Measurements from ENCODE around the gene C1QTNF6. TPM values are rescaled to one million over a fixed set of nuclear protein-coding genes. Genes with fewer than 3 reads are reported as not detected.

Gene C1QTNF6
- total and polyA plus RNA-seq, 4 donors = 3.1 to 4.5 (median 4.0) TPM

GRCh38 chr22:37148742-37149665 lies 39.0 kb downstream of the C1QTNF6 start (continued):
- TF ChIP-seq ZBTB33 (IDR thresholded peaks at IDR 0.05) (no peak), RAD21 (IDR thresholded peaks at IDR 0.05) (no peak), TAF1 (conservative IDR thresholded peaks at IDR 0.05) (no peak), HNF4G (IDR thresholded peaks at IDR 0.05) (no peak), JUND (IDR thresholded peaks at IDR 0.05) (no peak), YY1 (IDR thresholded peaks at IDR 0.05) (no peak)
- TF ChIP-seq, protein P1, sequence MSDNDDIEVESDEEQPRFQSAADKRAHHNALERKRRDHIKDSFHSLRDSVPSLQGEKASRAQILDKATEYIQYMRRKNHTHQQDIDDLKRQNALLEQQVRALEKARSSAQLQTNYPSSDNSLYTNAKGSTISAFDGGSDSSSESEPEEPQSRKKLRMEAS (IDR thresholded peaks at IDR 0.05) = no peak

- DNase-seq (ENCODE audit: low spot score) = no peak
- H3K4me1 ChIP-seq (ENCODE audit: control insufficient read depth in 4 of 4, insufficient read depth in 4 of 4, low read length in 3 of 4) = peaks cover 4 to 14% (median 6%) of the 10 kb centered on the region in 4 donors
- 72% methylated on average over 17 of the region's 17 CpGs for WGBS
- TF ChIP-seq CTCF (IDR thresholded peaks at IDR 0.05; ENCODE audit: low read depth, low read length, missing input control) = no peak
- no peak for TF ChIP-seq TAF1 (conservative IDR thresholded peaks at IDR 0.05)
- TF ChIP-seq, protein P2, sequence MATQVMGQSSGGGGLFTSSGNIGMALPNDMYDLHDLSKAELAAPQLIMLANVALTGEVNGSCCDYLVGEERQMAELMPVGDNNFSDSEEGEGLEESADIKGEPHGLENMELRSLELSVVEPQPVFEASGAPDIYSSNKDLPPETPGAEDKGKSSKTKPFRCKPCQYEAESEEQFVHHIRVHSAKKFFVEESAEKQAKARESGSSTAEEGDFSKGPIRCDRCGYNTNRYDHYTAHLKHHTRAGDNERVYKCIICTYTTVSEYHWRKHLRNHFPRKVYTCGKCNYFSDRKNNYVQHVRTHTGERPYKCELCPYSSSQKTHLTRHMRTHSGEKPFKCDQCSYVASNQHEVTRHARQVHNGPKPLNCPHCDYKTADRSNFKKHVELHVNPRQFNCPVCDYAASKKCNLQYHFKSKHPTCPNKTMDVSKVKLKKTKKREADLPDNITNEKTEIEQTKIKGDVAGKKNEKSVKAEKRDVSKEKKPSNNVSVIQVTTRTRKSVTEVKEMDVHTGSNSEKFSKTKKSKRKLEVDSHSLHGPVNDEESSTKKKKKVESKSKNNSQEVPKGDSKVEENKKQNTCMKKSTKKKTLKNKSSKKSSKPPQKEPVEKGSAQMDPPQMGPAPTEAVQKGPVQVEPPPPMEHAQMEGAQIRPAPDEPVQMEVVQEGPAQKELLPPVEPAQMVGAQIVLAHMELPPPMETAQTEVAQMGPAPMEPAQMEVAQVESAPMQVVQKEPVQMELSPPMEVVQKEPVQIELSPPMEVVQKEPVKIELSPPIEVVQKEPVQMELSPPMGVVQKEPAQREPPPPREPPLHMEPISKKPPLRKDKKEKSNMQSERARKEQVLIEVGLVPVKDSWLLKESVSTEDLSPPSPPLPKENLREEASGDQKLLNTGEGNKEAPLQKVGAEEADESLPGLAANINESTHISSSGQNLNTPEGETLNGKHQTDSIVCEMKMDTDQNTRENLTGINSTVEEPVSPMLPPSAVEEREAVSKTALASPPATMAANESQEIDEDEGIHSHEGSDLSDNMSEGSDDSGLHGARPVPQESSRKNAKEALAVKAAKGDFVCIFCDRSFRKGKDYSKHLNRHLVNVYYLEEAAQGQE (IDR thresholded peaks at IDR 0.05) = no peak
- TF ChIP-seq GABPA (IDR thresholded peaks at IDR 0.05 in 1 of 2, conservative IDR thresholded peaks at IDR 0.05 in 1 of 2) = no peak
- TF ChIP-seq YY1 (IDR thresholded peaks at IDR 0.05) = no peak
- TF ChIP-seq HNF4A (conservative IDR thresholded peaks at IDR 0.05) = no peak
- TF ChIP-seq HNF4G (IDR thresholded peaks at IDR 0.05) = no peak
- TF ChIP-seq RAD21 (IDR thresholded peaks at IDR 0.05) = no peak
- TF ChIP-seq NR2F2 (IDR thresholded peaks at IDR 0.05) = no peak
- TF ChIP-seq FOXA1 (IDR thresholded peaks at IDR 0.05) = no peak
- TF ChIP-seq EGR1 (IDR thresholded peaks at IDR 0.05; ENCODE audit: low read depth in 2 of 2) = no peak
- no peak for TF ChIP-seq JUND (IDR thresholded peaks at IDR 0.05)
- TF ChIP-seq, protein P1 (IDR thresholded peaks at IDR 0.05) = no peak
- TF ChIP-seq ZBTB33 (IDR thresholded peaks at IDR 0.05) = no peak
- no peak for TF ChIP-seq ATF3 (IDR thresholded peaks at IDR 0.05)
- no peak for TF ChIP-seq SP1 (IDR thresholded peaks at IDR 0.05)
- TF ChIP-seq RXRA (IDR thresholded peaks at IDR 0.05) = no peak
- no peak for TF ChIP-seq FOXA2 (IDR thresholded peaks at IDR 0.05)
- H3K9ac ChIP-seq (ENCODE audit: low read depth in 1 of 2, low read length in 2 of 2) = no peak overlapping the region
- H3K4me3 ChIP-seq (ENCODE audit: low read depth in 1 of 3, low read length in 3 of 3) = no peak overlapping the region
- H3K27me3 ChIP-seq (ENCODE audit: control insufficient read depth in 4 of 4, insufficient read depth in 4 of 4, low read length in 3 of 4) = no peaks in the 10 kb centered on the region
- no peak overlapping the region for H3K27ac ChIP-seq (ENCODE audit: low read depth in 1 of 2, low read length in 2 of 2)
- H3K9me3 ChIP-seq (ENCODE audit: control insufficient read depth in 4 of 4, low read length in 3 of 4) = no peaks in the 10 kb centered on the region
- no peaks in the 10 kb centered on the region for H3K36me3 ChIP-seq (ENCODE audit: control insufficient read depth in 4 of 4, insufficient read depth in 3 of 4, low read depth in 1 of 4, low read length in 3 of 4)
Observed at GRCh38 chr22:37148031-37148651, 39.9 kb downstream of the C1QTNF6 start.
